Pancreas (tissue), 10 donors: ENCODE data around the gene SENP5. TPM values are rescaled to one million over a fixed set of nuclear protein-coding genes. Genes with fewer than 3 reads are reported as not detected.

Source experiments
- ATAC-seq, 4 donors: fragments of 200-7000 bp; cut with Tn5 transposase; one replicate each; pipeline versions ENCODE4 v1.8.0 to v1.9.1; 2020; ENCODE audit warnings: mild to moderate bottlenecking in 4 of 4, moderate library complexity in 4 of 4
- DNase-seq, 6 donors: peaks; one replicate each; pipeline ENCODE4 v3.0.0-alpha.2; 2020
- FAIRE-seq: peaks from 2 replicates; lab custom pipeline; 2012; peaks lifted over from hg19 to GRCh38; lab: Jason Lieb, UNC
- H3K27ac ChIP-seq, 4 donors: fragments of 200-600 bp; sonication (generic); 1 replicate in 3 of 4; 2 replicates in 1 of 4; pipeline versions ENCODE4 v1.5.0 to v1.8.0; 2020
- H3K27me3 ChIP-seq, 4 donors: fragments of 200-600 bp; one replicate each; pipeline ENCODE4 v1.8.0; 2021
- H3K36me3 ChIP-seq, 3 donors: fragments of 200-600 bp; sonication (generic) in 1 of 3; one replicate each; pipeline versions ENCODE4 v1.5.0 to v1.8.0; 2020 to 2021
- H3K4me1 ChIP-seq, 3 donors: fragments of 200-600 bp; one replicate each; pipeline ENCODE4 v1.8.0; 2021
- H3K4me3 ChIP-seq, 4 donors: fragments of 200-600 bp; sonication (generic) in 2 of 4; one replicate each; pipeline versions ENCODE4 v1.5.0 to v1.8.0; 2020 to 2021
- H3K9me3 ChIP-seq, 4 donors: fragments of 200-600 bp; one replicate each; pipeline ENCODE4 v1.8.0; 2021
- CTCF ChIP-seq, 4 donors: fragments of 200-600 bp; sonication (generic) in 3 of 4; IDR thresholded peaks; one replicate each; pipeline versions ENCODE4 v1.5.0 to v1.8.0; 2021; ENCODE audit warnings: antibody characterized with exemption in 4 of 4
- WGBS, 2 donors: extraction: QIAGEN DNeasy Blood & Tissue Kit; methylation state at CpG; one replicate each; pipeline ENCODE4 v1.1.7; 2013; 5-methylcytosine and 5-hydroxymethylcytosine counted together
- intact Hi-C, 3 donors: fragments of 100-400 bp; cut with DNase I; formaldehyde crosslinking; loops; one replicate each; pipeline versions ENCODE4 v1.11.1 to v1.14.2; 2022
- polyA plus RNA-seq, 2 donors: library from polyadenylated mRNA; stranded (reverse); fragments of 200-250 nt; gene quantifications; one replicate each; pipeline ENCODE4 v1.2.3, GENCODE V29; 2013
- total RNA-seq, 6 donors: library from RNA; stranded (reverse); fragmentation: NEBNext Ultra II Directional in 4 of 6; extraction: Animal tissue kit (Norgen Biotek cat#: 25700) in 4 of 6; gene quantifications; one replicate each; pipeline versions ENCODE4 v1.2.1 to v1.2.4, GENCODE V29; 2021 to 2023
- donor health status: healthy with polysubstance abuse.
- donor health status: DM: no; HTN: no; CAD: no; lungs with moderate emphysema.
- donor health status: DM: no; HTN: no; CAD: no.
- donor health status: control.
- donor health status: control.
- donor health status: Bipolar disorder and iron deficiency.
- donor health status: DM: yes; HTN: yes; CAD: no.
- donor health status: DM: no; HTN: no; CAD: no.
- donor health status: DM: no; HTN: no; CAD: no.
- donor health status: DM: yes; HTN: yes; CAD: no.

SENP5 gene
- total and polyA plus RNA-seq, 8 donors: 5.7 to 16.2 (median 10.9) TPM

GRCh38 chr3:196968233-196969133 is 100.8 kb downstream of the SENP5 start, which contains the start of gene PIGZ:
TSS of gene PIGZ (minus strand) at chr3:196968833. CDS start at chr3:196952031, 16,802 bp downstream.
- FAIRE-seq (no peak), DNase-seq (peak; percentile 27 to 81 (median 40)), ATAC-seq (peak; percentile 79 to 84 (median 82))
- no peak for TF ChIP-seq CTCF (IDR thresholded peaks at IDR 0.05)
- 1 to 4% methylated on average over 57 to 98 of the region's 98 CpGs for WGBS, 2 donors
- Histone ChIP-seq H3K4me1 (peaks cover 0 to 4% (median 0%) of the 10 kb centered on the region in 3 donors), H3K36me3 (no peaks in the 10 kb centered on the region), H3K4me3 (peak within 1 kb of the TSS; percentile 69 to 91 (median 86)), H3K9me3 (no peaks in the 10 kb centered on the region), H3K27ac (peak within 1 kb of the TSS in 2 of 4 donors; percentile 33 to 57), H3K27me3 (no peaks in the 10 kb centered on the region)
- intact Hi-C loops: loop anchor here in 1 of 3 donors (5.0 kb wide), 1 partner anchor 131 kb away; no protein-coding TSS in a partner anchor

- Histone ChIP-seq H3K27ac (peak overlapping the region in 2 of 4 donors; percentile 33 to 57), H3K27me3 (no peaks in the 10 kb centered on the region), H3K4me3 (peak overlapping the region; percentile 69 to 91 (median 86)), H3K9me3 (no peaks in the 10 kb centered on the region), H3K4me1 (peaks cover 0 to 4% (median 0%) of the 10 kb centered on the region in 3 donors), H3K36me3 (no peaks in the 10 kb centered on the region)
- DNase-seq (peak in 2 of 6 donors; percentile 68 to 77), FAIRE-seq (no peak), ATAC-seq (peak; percentile 21 to 43 (median 30))
- WGBS, 2 donors: 0% methylated on average over 48 to 72 of the region's 72 CpGs
- TF ChIP-seq CTCF (IDR thresholded peaks at IDR 0.05): no peak
- intact Hi-C loops: loop anchor here in 1 of 3 donors (5.0 kb wide), 1 partner anchor 132 kb away; no protein-coding TSS in a partner anchor
Measured at GRCh38 chr3:196969134-196969659, 101.5 kb downstream of the SENP5 start.

- Histone ChIP-seq H3K36me3 (no peaks in the 10 kb centered on the region), H3K4me3 (peak overlapping the region; percentile 69 to 91 (median 86)), H3K9me3 (no peaks in the 10 kb centered on the region), H3K4me1 (peaks cover 0 to 4% (median 0%) of the 10 kb centered on the region in 3 donors), H3K27ac (no peak overlapping the region), H3K27me3 (no peaks in the 10 kb centered on the region)
- peak; percentile 76 to 94 (median 84) for TF ChIP-seq CTCF (IDR thresholded peaks at IDR 0.05)
- ATAC-seq: peak; percentile 86 to 94 (median 92)
- intact Hi-C loops: loop anchor here in 1 of 3 donors (5.0 kb wide), 1 partner anchor 133 kb away; no protein-coding TSS in a partner anchor
- no peak for FAIRE-seq
- DNase-seq: peak; percentile 38 to 91 (median 68)
- 7 to 12% methylated on average over 61 to 100 of the region's 100 CpGs for WGBS, 2 donors
Measured at GRCh38 chr3:196969660-196970546, 102.2 kb downstream of the SENP5 start.

- ATAC-seq: no peak
- Histone ChIP-seq H3K9me3 (no peaks in the 10 kb centered on the region), H3K4me3 (no peak overlapping the region), H3K27me3 (no peaks in the 10 kb centered on the region), H3K36me3 (no peaks in the 10 kb centered on the region), H3K4me1 (peaks cover 0 to 4% (median 0%) of the 10 kb centered on the region in 3 donors), H3K27ac (no peak overlapping the region)
- DNase-seq: no peak
- TF ChIP-seq CTCF (IDR thresholded peaks at IDR 0.05): no peak
- 74 to 81% methylated on average over 15 of the region's 15 CpGs for WGBS, 2 donors
- FAIRE-seq: no peak
- intact Hi-C loops: no loop called here
Measured at GRCh38 chr3:196970547-196971093, 102.9 kb downstream of the SENP5 start.
